CD8-positive, alpha-beta memory T cell (primary cell): ENCODE results near the gene VAMP5. TPM values are rescaled to one million over a fixed set of nuclear protein-coding genes. Genes with fewer than 3 reads are reported as not detected.
A peak's percentile ranks its signal among the peaks of the same experiment; 100 is the strongest.

Source experiments
- CTCF ChIA-PET: fragments of 350-600 bp; sonication (Branson Sonifier 250); formaldehyde crosslinking; loops from one replicate; lab custom pipeline; 2021; ENCODE audit warnings: antibody characterized with exemption; lab: Charles Lee
- POLR2A ChIA-PET: fragments of 350-600 bp; sonication (Branson Sonifier 250); formaldehyde crosslinking; loops from one replicate; lab custom pipeline; 2021; ENCODE audit warnings: antibody characterized with exemption; lab: Charles Lee
- DNase-seq, 5 donors: peaks; one replicate each; pipeline versions ENCODE4 v3.0.0 to v3.0.0-alpha.2; 2020 to 2022; ENCODE audit warnings: mixed read lengths in 1 of 5
- H3K27ac ChIP-seq: one replicate; pipeline ENCODE4 v1.7.0; 2013; ENCODE audit warnings: low read depth, mild to moderate bottlenecking, low read length, moderate library complexity
- H3K27me3 ChIP-seq: 2 replicates; pipeline ENCODE4 v1.7.0; 2013; ENCODE audit warnings: low read length, mild to moderate bottlenecking; ENCODE audit not compliant: insufficient read depth, poor library complexity, severe bottlenecking
- H3K36me3 ChIP-seq: 2 replicates; pipeline ENCODE4 v1.7.0; 2013; ENCODE audit warnings: mild to moderate bottlenecking, low read length, moderate library complexity; ENCODE audit not compliant: insufficient read depth
- H3K4me1 ChIP-seq: 2 replicates; pipeline ENCODE4 v1.7.0; 2013; ENCODE audit warnings: mild to moderate bottlenecking, low read length, moderate library complexity; ENCODE audit not compliant: insufficient read depth
- H3K4me3 ChIP-seq: 2 replicates; pipeline ENCODE4 v1.7.0; 2013; ENCODE audit warnings: mild to moderate bottlenecking, low read length
- H3K9me3 ChIP-seq: 2 replicates; pipeline ENCODE4 v1.7.0; 2013; ENCODE audit warnings: mild to moderate bottlenecking, low read length
- H3K27ac Mint-ChIP-seq, 8 donors: one replicate each; pipeline ENCODE4 v1.8.0; 2020 to 2021; ENCODE audit warnings: mixed read lengths in 8 of 8, mild to moderate bottlenecking in 6 of 8, inconsistent platforms in 3 of 8, moderate library complexity in 3 of 8
- H3K27me3 Mint-ChIP-seq, 2 donors: one replicate each; pipeline ENCODE4 v1.8.0; 2020 to 2021; ENCODE audit warnings: mixed read lengths in 2 of 2, mild to moderate bottlenecking in 1 of 2, moderate library complexity in 1 of 2
- H3K36me3 Mint-ChIP-seq, 3 donors: one replicate each; pipeline ENCODE4 v1.8.0; 2020 to 2021; ENCODE audit warnings: mixed read lengths in 3 of 3, inconsistent platforms in 1 of 3, mild to moderate bottlenecking in 1 of 3
- H3K4me1 Mint-ChIP-seq, 3 donors: one replicate each; pipeline ENCODE4 v1.8.0; 2020 to 2021; ENCODE audit warnings: mixed read lengths in 3 of 3, inconsistent platforms in 1 of 3, mild to moderate bottlenecking in 1 of 3
- H3K4me3 Mint-ChIP-seq, 7 donors: one replicate each; pipeline ENCODE4 v1.8.0; 2020 to 2021; ENCODE audit warnings: mixed read lengths in 7 of 7, mild to moderate bottlenecking in 6 of 7, moderate library complexity in 4 of 7, inconsistent platforms in 2 of 7
- H3K9me3 Mint-ChIP-seq, 5 donors: one replicate each; pipeline ENCODE4 v1.8.0; 2020 to 2022; ENCODE audit warnings: mixed read lengths in 5 of 5, mild to moderate bottlenecking in 3 of 5, moderate library complexity in 2 of 5, inconsistent platforms in 1 of 5
- polyA plus RNA-seq: library from polyadenylated mRNA; unstranded; fragments of 300-500 nt; fragmentation: Illumina TruSeq; gene quantifications from one replicate; pipeline ENCODE4 v1.2.3, GENCODE V29; 2021
- total RNA-seq, 2 experiments: library from RNA; stranded (reverse); gene quantifications; one replicate each; pipeline ENCODE4 v1.2.3, GENCODE V29; 2021

VAMP5 gene
- total and polyA plus RNA-seq, 3 experiments from 2014 or later = 26.4 to 151 (median 28.0) TPM

- peaks cover 27 to 31% (median 30%) of the 10 kb centered on the region in 3 donors for H3K4me1 Mint-ChIP-seq
- H3K9me3 Mint-ChIP-seq = no peaks in the 10 kb centered on the region
- H3K4me3 Mint-ChIP-seq = peak within 1 kb of the TSS; percentile 95 to 98 (median 97)
- CTCF ChIA-PET = interaction anchor here (0.7 to 14.9 kb wide), 6 partner anchors 9 to 189 kb away, joined by 3 to 327 read pairs (median 4); partner anchors contain the start of gene SH2D6
- peak within 1 kb of the TSS; percentile 90 to 98 (median 96) for H3K27ac Mint-ChIP-seq
- Histone ChIP-seq H3K9me3 (no peaks in the 10 kb centered on the region), H3K27ac (peak within 1 kb of the TSS; percentile 88), H3K36me3 (no peaks in the 10 kb centered on the region), H3K4me3 (peak within 1 kb of the TSS; percentile 87), H3K4me1 (peaks cover 12% of the 10 kb centered on the region), H3K27me3 (no peaks in the 10 kb centered on the region)
- H3K36me3 Mint-ChIP-seq = peaks cover 0 to 26% (median 4%) of the 10 kb centered on the region in 3 donors
- H3K27me3 Mint-ChIP-seq = no peaks in the 10 kb centered on the region
- POLR2A ChIA-PET = interaction anchor here (0.5 to 2.4 kb wide), 11 partner anchors 11 to 637 kb away, joined by 3 to 13 read pairs (median 4); partner anchors contain the start of genes MAT2A, RNF181, SH2D6 and USP39
- peak; percentile 86 to 95 (median 91) for DNase-seq
These were observed 22.7 kb upstream of the VAMP5 start, which contains the start of gene GGCX for GRCh38 chr2:85561280-85562212. TSS of gene GGCX (minus strand) at chr2:85561493. CDS start at chr2:85561428, 65 bp downstream.

DNA sequence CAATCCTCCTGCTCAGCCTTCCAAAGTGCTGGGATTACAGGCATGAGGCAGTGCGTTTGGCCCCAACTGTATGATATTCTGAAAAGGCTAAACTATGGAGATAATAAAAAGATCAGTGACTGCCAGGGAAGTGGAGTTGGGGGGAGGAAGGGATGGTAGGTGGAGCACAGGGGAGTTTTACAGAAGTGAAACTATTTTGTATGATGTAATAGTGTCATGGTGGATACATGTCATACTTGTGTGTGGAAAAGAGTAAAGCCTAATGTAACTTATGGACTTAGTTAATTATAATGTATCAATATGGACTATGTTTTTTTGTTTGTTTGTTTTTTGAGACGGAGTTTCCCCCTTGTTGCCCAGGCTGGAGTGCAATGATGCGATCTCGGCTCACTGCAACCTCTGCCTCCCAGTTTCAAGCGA lies 20.1 kb upstream of the VAMP5 start:
- Mint-ChIP-seq H3K36me3 (peaks cover 0 to 7% (median 1%) of the 10 kb centered on the region in 3 donors), H3K27me3 (no peaks in the 10 kb centered on the region), H3K27ac (no peak overlapping the region), H3K4me3 (peak overlapping the region in 4 of 7 donors; percentile 13 to 76 (median 47)), H3K4me1 (peaks cover 23 to 26% (median 23%) of the 10 kb centered on the region in 3 donors), H3K9me3 (no peaks in the 10 kb centered on the region)
- Histone ChIP-seq H3K36me3 (no peaks in the 10 kb centered on the region), H3K9me3 (no peaks in the 10 kb centered on the region), H3K27ac (no peak overlapping the region), H3K27me3 (no peaks in the 10 kb centered on the region), H3K4me3 (no peak overlapping the region), H3K4me1 (peaks cover 12% of the 10 kb centered on the region)
- no peak for DNase-seq
- ChIA-PET POLR2A (interaction anchor here (0.6 kb wide), 1 partner anchor 21 kb away, joined by 4 read pairs; no protein-coding TSS in a partner anchor), CTCF (interaction anchor here (1.0 kb wide), 1 partner anchor 143 kb away, joined by 3 read pairs; no protein-coding TSS in a partner anchor)

DNA sequence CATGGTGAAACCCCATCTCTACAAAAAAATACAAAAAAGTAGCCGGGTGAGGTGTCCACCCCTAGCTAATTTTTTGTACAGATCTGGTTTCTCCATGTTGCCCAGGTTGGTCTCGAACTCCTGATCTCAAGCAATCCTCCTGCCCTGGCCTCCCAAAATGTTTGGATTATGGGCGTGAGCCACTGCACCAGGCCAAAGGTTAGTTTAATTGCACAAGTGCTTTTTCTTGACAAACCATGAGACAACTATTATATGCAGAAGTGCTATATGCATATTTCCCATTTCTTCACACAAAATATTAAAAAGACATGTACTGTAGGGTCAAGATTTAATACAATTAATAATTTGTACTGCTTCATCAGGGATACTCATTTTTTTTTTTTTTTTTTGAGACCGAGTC lies 18.0 kb upstream of the VAMP5 start:
- Mint-ChIP-seq H3K4me1 (peaks cover 5 to 6% (median 5%) of the 10 kb centered on the region in 3 donors), H3K27ac (no peak overlapping the region), H3K36me3 (peaks cover 0 to 4% (median 1%) of the 10 kb centered on the region in 3 donors), H3K27me3 (peaks cover 0 to 4% of the 10 kb centered on the region in 2 donors), H3K4me3 (peak overlapping the region in 1 of 7 donors; percentile 16), H3K9me3 (no peaks in the 10 kb centered on the region)
- Histone ChIP-seq H3K36me3 (no peaks in the 10 kb centered on the region), H3K27me3 (no peaks in the 10 kb centered on the region), H3K4me3 (no peak overlapping the region), H3K27ac (no peak overlapping the region), H3K9me3 (no peaks in the 10 kb centered on the region), H3K4me1 (no peaks in the 10 kb centered on the region)
- ChIA-PET CTCF (no interaction called here), POLR2A (no interaction called here)
- DNase-seq = no peak

DNA sequence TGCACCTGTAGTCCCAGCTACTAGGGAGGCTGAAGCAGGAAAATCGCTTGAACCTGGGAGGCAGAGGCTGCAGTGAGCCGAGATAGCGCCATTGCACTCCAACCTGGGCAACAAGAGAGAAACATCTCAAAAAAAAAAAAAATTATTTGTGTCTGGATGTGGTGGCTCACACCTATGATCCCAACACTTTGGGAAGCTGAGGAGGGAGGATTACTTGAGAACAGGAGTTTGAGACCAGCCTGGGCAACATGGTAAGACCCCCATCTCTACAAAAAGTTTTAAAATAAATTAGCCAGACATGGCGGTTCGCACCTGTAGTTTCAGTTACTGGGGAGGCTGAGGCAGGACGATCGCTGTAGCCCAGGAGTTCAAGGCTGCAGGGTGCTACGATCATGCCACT lies 8.5 kb upstream of the VAMP5 start:
- Histone ChIP-seq H3K27ac (no peak overlapping the region), H3K4me1 (peaks cover 34% of the 10 kb centered on the region), H3K9me3 (no peaks in the 10 kb centered on the region), H3K36me3 (no peaks in the 10 kb centered on the region), H3K4me3 (no peak overlapping the region), H3K27me3 (no peaks in the 10 kb centered on the region)
- POLR2A ChIA-PET = no interaction called here
- Mint-ChIP-seq H3K4me1 (peaks cover 27 to 35% (median 30%) of the 10 kb centered on the region in 3 donors), H3K36me3 (peaks cover 0 to 24% (median 0%) of the 10 kb centered on the region in 3 donors), H3K27me3 (no peaks in the 10 kb centered on the region), H3K9me3 (no peaks in the 10 kb centered on the region), H3K27ac (peak overlapping the region in 1 of 8 donors; percentile 12), H3K4me3 (peak overlapping the region in 2 of 7 donors; percentile 55 to 75)
- no peak for DNase-seq
- CTCF ChIA-PET = interaction anchor here (0.6 kb wide), 1 partner anchor 12 kb away, joined by 3 read pairs; no protein-coding TSS in a partner anchor

DNA sequence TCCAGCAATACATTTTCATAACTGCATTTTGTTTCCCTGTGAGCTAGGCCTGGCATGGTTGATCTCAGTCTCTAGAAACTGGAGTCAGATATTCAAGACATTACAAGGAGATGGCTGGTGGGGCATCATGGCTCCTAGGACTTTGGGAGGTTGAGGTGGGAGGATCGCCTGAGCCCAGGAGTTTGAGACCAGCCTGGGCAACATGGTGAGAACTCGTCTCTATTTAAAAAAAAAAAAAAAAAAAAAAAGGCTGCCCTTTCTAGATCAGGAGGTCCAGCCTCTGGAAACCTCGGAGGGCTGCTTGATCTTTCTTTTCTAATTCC lies 7.2 kb upstream of the VAMP5 start:
- H3K9me3 ChIP-seq = no peaks in the 10 kb centered on the region
- no peaks in the 10 kb centered on the region for H3K27me3 ChIP-seq
- H3K4me1 ChIP-seq = peaks cover 34% of the 10 kb centered on the region
- CTCF ChIA-PET = interaction anchor here (0.7 to 1.9 kb wide), 5 partner anchors 25 to 468 kb away, joined by 3 to 5 read pairs (median 3); partner anchors contain the start of gene TMEM150A
- peaks cover 6 to 32% (median 6%) of the 10 kb centered on the region in 3 donors for H3K36me3 Mint-ChIP-seq
- H3K4me3 ChIP-seq = no peak overlapping the region
- POLR2A ChIA-PET = interaction anchor here (0.7 to 1.8 kb wide), 5 partner anchors 12 to 670 kb away, joined by 3 to 8 read pairs (median 5); partner anchors contain the start of gene RNF181
- no peak for DNase-seq
- H3K9me3 Mint-ChIP-seq = no peaks in the 10 kb centered on the region
- H3K27me3 Mint-ChIP-seq = no peaks in the 10 kb centered on the region
- H3K36me3 ChIP-seq = peaks cover 4% of the 10 kb centered on the region
- peak overlapping the region; percentile 73 for H3K27ac ChIP-seq
- peak overlapping the region; percentile 84 to 99 (median 94) for H3K27ac Mint-ChIP-seq
- H3K4me3 Mint-ChIP-seq = peak overlapping the region; percentile 86 to 98 (median 97)
- H3K4me1 Mint-ChIP-seq = peaks cover 33 to 42% (median 35%) of the 10 kb centered on the region in 3 donors

DNA sequence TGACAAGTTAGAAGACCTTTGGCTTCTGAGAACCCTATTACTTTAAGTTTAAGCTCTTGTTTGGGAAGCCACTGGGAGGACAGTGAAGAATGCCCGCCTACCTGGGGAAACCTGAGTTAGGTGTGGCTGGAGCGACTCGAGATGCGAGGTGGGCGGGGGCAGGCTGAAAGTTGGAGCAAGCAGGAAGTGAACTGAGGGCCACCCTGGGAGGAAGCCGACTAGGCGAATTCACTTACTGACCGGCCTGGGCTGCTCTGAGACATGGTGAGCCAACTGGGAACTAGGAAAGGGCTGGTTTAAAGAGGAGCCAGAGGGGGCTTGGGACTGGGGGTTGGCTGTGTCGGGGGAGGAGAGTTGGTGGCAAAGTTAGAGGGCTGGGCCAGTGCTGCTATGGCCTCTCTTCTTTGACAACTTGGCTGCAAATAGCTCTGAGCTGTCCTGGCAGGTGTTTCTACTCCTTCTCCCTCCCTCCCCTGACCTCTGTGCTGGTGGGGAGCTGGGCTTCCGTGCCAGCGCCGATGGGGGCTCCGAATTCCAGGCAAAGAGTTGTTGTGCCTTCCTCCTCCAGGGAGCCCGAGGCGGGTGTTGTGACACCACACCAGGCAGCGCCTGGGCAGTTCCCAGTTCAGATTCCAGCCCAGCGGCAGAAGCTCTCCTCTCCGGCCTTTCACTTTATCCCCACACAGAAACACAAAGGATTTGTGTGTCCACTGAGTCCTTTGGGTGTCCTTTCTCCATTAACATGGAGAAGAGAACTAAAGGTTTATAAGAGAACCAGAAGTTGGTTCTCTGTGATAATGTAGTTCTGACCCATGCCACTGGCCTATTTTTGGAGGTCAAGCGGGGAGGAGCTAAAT lies 6.6 kb upstream of the VAMP5 start, which contains the start of gene VAMP8:
TSS of gene VAMP8 (plus strand) at position 201 of the 857 bp plus-strand sequence. CDS start at position 262, 61 bp downstream.
- Mint-ChIP-seq H3K4me1 (peaks cover 33 to 46% (median 38%) of the 10 kb centered on the region in 3 donors), H3K27me3 (no peaks in the 10 kb centered on the region), H3K9me3 (no peaks in the 10 kb centered on the region), H3K4me3 (peak within 1 kb of the TSS; percentile 86 to 98 (median 97)), H3K36me3 (peaks cover 6 to 37% (median 6%) of the 10 kb centered on the region in 3 donors), H3K27ac (peak within 1 kb of the TSS; percentile 84 to 99 (median 94))
- Histone ChIP-seq H3K9me3 (no peaks in the 10 kb centered on the region), H3K27ac (peak within 1 kb of the TSS; percentile 73), H3K36me3 (peaks cover 4% of the 10 kb centered on the region), H3K4me1 (peaks cover 34% of the 10 kb centered on the region), H3K27me3 (no peaks in the 10 kb centered on the region), H3K4me3 (peak within 1 kb of the TSS; percentile 78)
- peak; percentile 44 to 76 (median 58) for DNase-seq
- ChIA-PET CTCF (interaction anchor here (0.7 to 2.4 kb wide), 4 partner anchors 25 to 467 kb away, joined by 3 to 7 read pairs (median 5); partner anchors contain the start of genes SH2D6 and TMEM150A), POLR2A (interaction anchor here (0.7 to 1.8 kb wide), 5 partner anchors 11 to 671 kb away, joined by 3 to 8 read pairs (median 5); partner anchors contain the start of gene RNF181)
